Stimulated activated effector memory CD8-positive, alpha-beta T cell treated with anti-CD3 and anti-CD28 coated beads, Interleukin-12 subunit alpha, Interleukin-12 subunit beta, amount 100 ng/mL, for 72 hours (primary cell): ENCODE measurements around the gene SLC39A13.

Experiments
- ATAC-seq: fragments of 150-1000 bp; cut with Tn5 transposase; 2 replicates; pipeline ENCODE4 v1.10.0; 2021
- DNase-seq, 2 donors: peaks; one replicate each; pipeline ENCODE4 v3.0.0; 2021 to 2022; ENCODE audit warnings: low spot score in 2 of 2
- H3K27ac Mint-ChIP-seq: one replicate; pipeline ENCODE4 v1.8.0; 2022; ENCODE audit warnings: mild to moderate bottlenecking, mixed read lengths
- H3K36me3 Mint-ChIP-seq: one replicate; pipeline ENCODE4 v1.8.0; 2022; ENCODE audit warnings: mild to moderate bottlenecking, mixed read lengths
- H3K4me1 Mint-ChIP-seq: one replicate; pipeline ENCODE4 v1.8.0; 2022; ENCODE audit warnings: mixed read lengths
- H3K4me3 Mint-ChIP-seq: one replicate; pipeline ENCODE4 v1.8.0; 2022; ENCODE audit warnings: mild to moderate bottlenecking, mixed read lengths
- H3K9me3 Mint-ChIP-seq: one replicate; pipeline ENCODE4 v1.8.0; 2022; ENCODE audit warnings: mixed read lengths

The SLC39A13 gene

DNA sequence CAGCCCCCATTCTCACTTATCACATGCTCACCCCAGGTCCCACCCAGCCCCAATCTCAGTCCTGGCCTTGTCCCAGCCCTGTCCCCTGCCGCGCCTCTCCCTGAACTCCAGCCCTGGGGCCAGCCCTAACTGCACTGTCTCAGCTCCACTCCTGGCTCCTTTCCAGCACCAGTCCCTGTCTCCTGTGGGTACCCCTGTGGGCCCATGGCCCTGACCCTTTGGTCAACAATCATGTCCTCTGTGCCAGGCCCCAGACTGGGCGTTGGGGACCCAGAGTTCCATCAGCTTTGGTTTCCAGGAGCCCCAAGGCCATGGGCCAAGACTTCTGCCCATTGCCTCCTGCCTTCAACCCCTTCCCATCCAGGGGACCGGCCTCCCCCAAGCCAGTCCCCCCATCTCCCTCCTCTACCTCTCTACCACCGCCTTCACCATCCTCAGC is 30.8 kb upstream of the SLC39A13 start:
- Mint-ChIP-seq H3K4me1 (peaks cover 19% of the 10 kb centered on the region), H3K27ac (peak overlapping the region; percentile 26), H3K4me3 (peak overlapping the region; percentile 31), H3K36me3 (no peaks in the 10 kb centered on the region), H3K9me3 (no peaks in the 10 kb centered on the region)
- no peak for ATAC-seq
- no peak for DNase-seq

DNA sequence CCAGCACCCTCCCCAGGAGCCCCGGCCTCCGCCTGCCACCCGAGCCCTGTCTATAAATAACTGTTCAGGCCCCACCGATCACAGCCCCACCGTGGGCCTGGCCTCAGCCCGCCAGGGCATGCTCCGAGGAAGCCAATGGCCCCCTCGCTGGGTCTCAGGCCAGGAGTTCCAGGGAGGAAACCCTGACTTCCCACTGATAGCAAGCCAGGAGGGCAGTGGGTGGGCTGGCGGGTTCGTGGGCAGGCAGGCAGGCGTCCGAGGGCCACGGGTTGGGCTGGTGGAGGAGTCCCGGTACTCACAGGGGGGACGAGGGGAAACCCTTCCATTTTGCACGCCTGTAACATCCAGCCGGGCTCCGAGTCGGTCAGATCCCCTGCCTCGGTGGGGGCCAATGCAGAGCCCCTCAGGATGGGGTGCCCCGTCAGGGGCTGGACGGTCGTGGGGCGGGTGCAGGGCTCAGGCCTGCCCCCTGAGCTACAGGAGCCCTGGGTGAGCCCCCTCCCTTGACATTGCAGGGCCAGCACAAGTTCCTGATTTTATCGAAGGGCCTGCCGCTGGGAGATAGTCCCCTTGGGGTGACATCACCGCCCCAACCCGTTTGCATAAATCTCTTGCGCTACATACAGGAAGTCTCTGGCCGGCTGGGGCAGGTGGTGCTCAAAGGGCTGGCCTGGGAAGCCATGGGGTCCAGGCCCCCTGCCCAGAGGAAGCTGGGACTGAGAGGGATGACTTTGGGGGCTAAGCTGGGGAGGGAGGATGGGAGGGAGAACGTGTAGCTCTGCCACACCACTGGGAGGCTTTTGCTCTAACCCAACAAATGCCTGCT is 30.2 kb upstream of the SLC39A13 start, which contains the start of gene SPI1:
Gene SPI1 (minus strand): TSS at position 538 of the 826 bp plus-strand sequence. CDS start 194 bp downstream, at position 344.
- peaks cover 19% of the 10 kb centered on the region for H3K4me1 Mint-ChIP-seq
- DNase-seq (no peak), ATAC-seq (no peak)
- H3K9me3 Mint-ChIP-seq: no peaks in the 10 kb centered on the region
- H3K27ac Mint-ChIP-seq: peak within 1 kb of the TSS; percentile 26
- no peaks in the 10 kb centered on the region for H3K36me3 Mint-ChIP-seq
- H3K4me3 Mint-ChIP-seq: peak within 1 kb of the TSS; percentile 31

DNA sequence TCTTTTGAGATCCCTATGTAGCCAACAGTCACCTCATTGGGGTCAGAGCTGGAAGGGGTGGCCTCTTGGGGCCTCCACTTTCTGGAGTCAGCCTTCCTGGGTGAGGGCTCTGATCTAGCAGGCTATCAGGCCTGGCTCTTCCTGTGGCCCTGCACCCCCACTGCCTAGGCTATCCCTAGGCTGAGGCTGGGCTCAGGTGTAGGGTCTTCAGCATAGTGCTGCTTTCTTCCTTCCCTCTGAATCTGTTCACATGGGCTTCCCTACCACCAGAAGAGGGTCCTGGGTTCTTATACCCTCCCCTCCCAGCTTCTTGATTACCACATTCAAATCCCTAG is 29.6 kb upstream of the SLC39A13 start:
- Mint-ChIP-seq H3K4me1 (peaks cover 17% of the 10 kb centered on the region), H3K4me3 (no peak overlapping the region), H3K27ac (peak overlapping the region; percentile 26), H3K36me3 (no peaks in the 10 kb centered on the region), H3K9me3 (no peaks in the 10 kb centered on the region)
- ATAC-seq (no peak), DNase-seq (no peak)

DNA sequence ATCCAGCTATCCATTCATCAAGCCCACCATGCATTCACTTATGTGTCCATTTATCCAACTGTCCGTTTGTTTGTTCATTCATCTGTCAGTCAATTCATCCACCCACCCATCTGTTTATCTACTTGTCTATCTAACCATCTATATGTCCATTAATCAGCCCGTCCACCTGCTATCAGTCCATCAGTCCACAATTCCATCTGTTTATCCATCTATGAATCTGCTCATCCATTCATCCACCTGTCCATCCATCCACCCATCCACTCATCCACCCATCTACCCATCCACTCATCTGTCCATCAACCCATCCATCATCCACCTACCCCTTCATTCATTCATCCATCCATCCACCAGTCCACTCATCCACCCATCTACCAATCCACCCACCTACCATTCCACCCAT is 29.1 kb upstream of the SLC39A13 start:
- no peak overlapping the region for H3K4me3 Mint-ChIP-seq
- DNase-seq: no peak

DNA sequence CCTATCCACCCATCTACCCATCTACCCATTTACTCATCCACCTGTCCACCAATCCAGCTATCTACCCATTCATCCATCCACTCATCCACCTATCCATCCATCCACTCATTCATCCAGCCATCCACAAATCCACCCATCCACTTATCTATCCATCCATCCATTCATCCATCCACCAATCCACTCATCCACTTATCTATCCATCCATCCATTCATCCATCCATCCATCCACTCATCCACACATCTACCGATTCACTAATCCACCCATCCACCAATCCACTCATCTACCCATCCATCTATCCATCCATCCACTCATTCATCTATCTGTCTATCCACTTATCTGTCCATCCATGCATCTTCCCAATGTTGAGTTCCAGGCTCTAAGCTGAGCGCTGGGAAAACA is 28.3 kb upstream of the SLC39A13 start:
- H3K4me1 Mint-ChIP-seq: peaks cover 7% of the 10 kb centered on the region
- DNase-seq (no peak), ATAC-seq (no peak)
- H3K27ac Mint-ChIP-seq: no peak overlapping the region
- no peaks in the 10 kb centered on the region for H3K36me3 Mint-ChIP-seq
- no peak overlapping the region for H3K4me3 Mint-ChIP-seq
- H3K9me3 Mint-ChIP-seq: no peaks in the 10 kb centered on the region

More for the DNA sequence above, 29.1 kb upstream of the SLC39A13 start:
- Mint-ChIP-seq H3K9me3 (no peaks in the 10 kb centered on the region), H3K4me1 (peaks cover 12% of the 10 kb centered on the region), H3K36me3 (no peaks in the 10 kb centered on the region), H3K27ac (no peak overlapping the region)
- ATAC-seq: no peak

DNA sequence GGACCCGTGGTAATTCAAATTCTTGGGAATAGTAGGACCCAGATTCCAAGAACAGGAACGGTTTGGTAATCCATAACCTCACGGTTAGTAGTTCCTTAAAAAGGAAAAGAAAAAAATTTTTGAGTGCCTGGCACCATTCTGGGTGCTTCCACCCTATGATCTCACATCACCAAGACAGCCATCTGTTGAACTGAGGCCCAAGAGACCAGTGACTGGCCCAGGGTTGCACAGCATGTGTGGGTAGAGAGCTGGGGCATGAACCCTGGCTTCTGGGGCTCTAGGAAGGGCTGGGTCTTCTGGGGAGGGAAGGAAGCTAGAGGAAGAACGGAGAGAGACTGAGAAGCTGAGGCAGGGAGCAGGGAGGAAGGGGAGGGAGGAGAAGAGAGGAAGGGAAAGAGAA is 25.3 kb upstream of the SLC39A13 start:
- H3K9me3 Mint-ChIP-seq: no peaks in the 10 kb centered on the region
- no peak for DNase-seq
- no peak for ATAC-seq
- H3K4me1 Mint-ChIP-seq: no peaks in the 10 kb centered on the region
- H3K4me3 Mint-ChIP-seq: no peak overlapping the region
- H3K36me3 Mint-ChIP-seq: no peaks in the 10 kb centered on the region
- no peak overlapping the region for H3K27ac Mint-ChIP-seq

DNA sequence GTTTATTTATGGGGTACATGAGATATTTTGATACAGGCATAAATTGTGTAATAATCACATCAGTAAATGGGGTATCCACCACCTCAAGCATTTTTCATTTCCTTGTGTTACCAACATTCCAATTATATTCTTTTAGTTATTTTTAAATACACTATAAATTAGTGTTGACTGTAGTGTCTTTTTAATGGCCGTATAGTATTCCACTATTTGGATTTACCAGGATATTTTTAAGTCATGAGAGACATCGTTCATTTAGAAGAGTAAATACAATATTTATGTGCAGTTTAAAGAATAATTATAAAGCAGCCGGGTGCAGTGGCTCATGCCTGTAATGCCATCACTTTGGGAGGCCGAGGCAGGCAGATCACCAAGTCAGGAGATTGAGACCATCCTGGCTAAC is 23.9 kb upstream of the SLC39A13 start:
- DNase-seq (no peak), ATAC-seq (no peak)
- no peaks in the 10 kb centered on the region for H3K9me3 Mint-ChIP-seq
- peaks cover 13% of the 10 kb centered on the region for H3K4me1 Mint-ChIP-seq
- H3K27ac Mint-ChIP-seq: no peak overlapping the region
- H3K36me3 Mint-ChIP-seq: no peaks in the 10 kb centered on the region
- no peak overlapping the region for H3K4me3 Mint-ChIP-seq

DNA sequence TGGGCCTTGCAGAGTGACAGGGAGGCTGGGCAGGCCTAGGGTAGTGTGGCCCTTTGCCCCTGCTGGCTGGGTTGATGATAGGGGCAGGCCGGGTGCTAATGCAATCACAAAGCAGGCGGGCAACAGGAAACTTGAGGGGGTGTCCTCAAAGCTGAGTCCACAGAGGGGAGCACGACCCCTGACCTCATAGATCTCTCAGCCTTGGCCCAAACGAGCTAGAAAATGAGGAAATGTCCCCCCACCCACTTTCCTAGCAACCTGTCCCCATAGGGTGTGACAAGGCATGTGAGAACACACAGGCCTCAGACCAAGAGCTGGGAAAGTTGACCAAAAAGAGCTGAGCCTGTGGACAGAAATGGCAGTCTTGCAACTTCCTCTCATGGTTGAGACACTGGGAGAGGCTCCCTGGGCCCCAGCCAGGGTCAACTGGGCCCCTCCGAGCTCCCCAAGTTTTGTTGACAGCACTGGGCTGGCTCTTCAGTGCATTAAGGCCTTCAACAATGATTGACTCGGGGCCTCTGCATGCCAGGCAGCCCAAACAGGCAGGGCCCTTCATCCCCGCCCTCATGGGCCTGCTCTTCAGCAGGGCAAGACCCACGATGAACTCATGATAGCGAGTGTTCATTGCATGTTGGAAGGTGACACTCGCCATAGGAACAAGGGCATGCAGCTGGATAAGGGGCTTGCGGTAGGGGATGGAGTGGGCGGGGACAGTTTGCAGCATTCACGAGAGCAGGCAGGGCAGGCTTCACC is 20.3 kb upstream of the SLC39A13 start:
- no peak for ATAC-seq
- H3K36me3 Mint-ChIP-seq: no peaks in the 10 kb centered on the region
- H3K4me1 Mint-ChIP-seq: peaks cover 43% of the 10 kb centered on the region
- H3K9me3 Mint-ChIP-seq: no peaks in the 10 kb centered on the region
- no peak for DNase-seq
- H3K4me3 Mint-ChIP-seq: no peak overlapping the region
- no peak overlapping the region for H3K27ac Mint-ChIP-seq

DNA sequence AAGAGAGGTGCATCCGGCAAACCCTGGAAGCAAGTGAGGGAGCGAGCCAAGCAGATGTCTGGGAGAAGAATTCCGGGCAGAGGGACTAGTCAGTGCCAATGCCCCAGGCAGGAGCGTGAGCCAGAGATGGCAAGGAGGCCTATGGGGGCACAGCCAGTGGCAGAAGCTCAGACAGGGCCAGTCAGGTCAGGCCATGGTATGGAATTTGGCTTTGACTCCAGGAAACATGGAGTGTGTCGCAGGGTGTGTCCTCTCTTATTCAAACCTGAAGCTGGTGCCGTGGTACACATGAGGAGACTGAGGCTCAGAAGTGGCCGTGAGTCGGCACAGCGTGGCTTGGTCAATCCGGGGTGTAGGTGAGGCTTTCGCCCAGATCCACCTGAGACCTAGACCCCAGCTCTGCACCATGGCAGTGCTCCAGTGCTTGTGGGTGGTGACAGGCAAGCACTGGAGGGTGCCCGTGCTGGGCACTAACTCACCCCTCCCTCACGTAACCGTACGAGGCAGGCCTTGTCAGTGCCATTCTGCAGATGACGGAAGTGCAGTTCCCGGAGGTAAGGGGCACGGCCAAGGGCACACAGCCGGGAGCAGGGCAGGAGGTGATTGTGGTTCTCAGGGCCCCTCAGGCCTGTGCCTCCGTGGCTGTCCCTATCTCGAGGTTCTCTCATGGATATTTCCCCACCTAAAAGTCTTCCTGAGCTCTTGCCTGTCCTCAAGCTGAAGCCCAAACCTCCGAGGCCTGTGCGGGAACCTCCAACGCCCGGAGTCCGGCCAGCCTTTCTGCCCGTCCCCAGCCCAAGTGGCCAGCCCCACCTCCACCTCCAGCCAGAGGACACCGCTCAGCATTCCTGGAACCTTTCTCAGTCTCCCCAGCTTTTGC is 19.5 kb upstream of the SLC39A13 start:
- peak overlapping the region; percentile 25 for H3K4me3 Mint-ChIP-seq
- H3K36me3 Mint-ChIP-seq: no peaks in the 10 kb centered on the region
- DNase-seq: no peak
- no peaks in the 10 kb centered on the region for H3K9me3 Mint-ChIP-seq
- H3K27ac Mint-ChIP-seq: peak overlapping the region; percentile 88
- ATAC-seq: no peak
- H3K4me1 Mint-ChIP-seq: peaks cover 50% of the 10 kb centered on the region

DNA sequence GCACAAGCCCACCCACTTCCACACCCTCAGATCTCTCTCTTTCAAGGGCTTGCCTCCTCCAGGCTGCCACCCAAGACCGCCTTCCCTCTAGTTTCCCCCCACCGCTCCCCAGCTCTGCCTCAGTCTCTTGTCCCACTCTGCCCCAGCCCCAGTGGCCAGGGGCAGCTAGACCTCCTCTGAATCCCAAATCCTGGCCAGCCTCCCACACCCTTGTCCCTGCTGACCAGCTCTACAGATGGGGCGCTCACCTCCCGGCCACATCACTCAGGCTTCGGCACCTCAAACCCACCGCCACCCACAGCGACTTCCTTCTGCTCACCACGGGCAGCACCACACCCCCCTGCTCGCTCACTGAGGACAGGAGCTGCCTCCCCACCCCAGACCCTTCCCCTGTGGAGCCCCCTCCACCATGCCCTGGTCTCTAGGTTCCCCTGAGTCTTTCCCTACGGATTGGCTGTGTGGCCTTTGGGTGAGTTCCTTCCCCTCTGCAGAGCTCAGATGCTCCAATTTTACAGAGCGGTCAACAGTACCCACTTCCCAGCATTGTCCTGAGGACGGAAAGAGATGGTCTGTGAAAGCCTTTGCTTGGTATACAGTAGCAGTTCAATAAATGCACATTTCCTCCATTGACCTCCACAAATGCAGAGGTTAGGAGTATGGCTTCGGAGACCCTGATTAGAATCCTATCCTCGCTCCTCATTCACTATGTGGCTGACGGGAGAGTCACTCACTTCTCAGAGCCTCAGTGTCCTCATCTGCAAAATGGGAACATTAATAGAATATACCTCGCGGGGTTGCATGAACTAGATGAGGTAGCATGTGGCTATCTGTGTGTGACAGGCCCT is 18.6 kb upstream of the SLC39A13 start:
- H3K27ac Mint-ChIP-seq: peak overlapping the region; percentile 88
- H3K4me3 Mint-ChIP-seq: peak overlapping the region; percentile 25
- H3K9me3 Mint-ChIP-seq: no peaks in the 10 kb centered on the region
- DNase-seq: no peak
- peaks cover 56% of the 10 kb centered on the region for H3K4me1 Mint-ChIP-seq
- no peaks in the 10 kb centered on the region for H3K36me3 Mint-ChIP-seq
- peak; percentile 49 for ATAC-seq

GRCh38 chr11:47390422-47390760 is 18.0 kb upstream of the SLC39A13 start:
- Mint-ChIP-seq H3K4me3 (no peak overlapping the region), H3K27ac (peak overlapping the region; percentile 74), H3K36me3 (no peaks in the 10 kb centered on the region), H3K9me3 (no peaks in the 10 kb centered on the region), H3K4me1 (peaks cover 59% of the 10 kb centered on the region)
- DNase-seq (no peak), ATAC-seq (no peak)

DNA sequence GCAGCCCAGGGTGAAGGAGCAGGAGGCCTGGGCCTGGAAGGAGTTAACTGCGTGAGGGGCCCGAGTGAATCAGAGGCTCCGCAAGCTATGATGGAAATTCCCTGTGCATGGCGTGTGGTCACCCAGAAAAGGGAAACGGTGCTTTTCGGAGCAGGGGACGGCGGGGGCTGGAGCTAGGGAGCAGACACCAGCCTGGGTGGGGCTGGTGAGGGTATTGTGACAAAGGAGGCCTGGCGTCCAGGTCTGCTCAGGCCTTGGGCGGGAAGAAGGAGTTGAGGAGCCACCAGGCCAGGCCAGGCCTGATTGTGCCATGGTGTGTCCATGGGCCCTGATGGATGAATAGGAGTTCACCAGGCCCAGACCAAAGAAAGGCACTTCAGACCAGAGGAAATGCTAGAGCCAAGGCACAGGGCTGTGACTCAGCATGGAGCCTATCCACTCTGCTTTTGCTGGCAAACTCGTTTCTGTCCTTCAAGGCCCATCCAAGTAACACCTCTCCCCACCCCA is 17.3 kb upstream of the SLC39A13 start:
- ATAC-seq (no peak), DNase-seq (no peak)
- Mint-ChIP-seq H3K4me1 (peaks cover 66% of the 10 kb centered on the region), H3K36me3 (no peaks in the 10 kb centered on the region), H3K4me3 (no peak overlapping the region), H3K27ac (peak overlapping the region; percentile 74), H3K9me3 (no peaks in the 10 kb centered on the region)

GRCh38 chr11:47391711-47392432 is 16.5 kb upstream of the SLC39A13 start:
- ATAC-seq: no peak
- no peak for DNase-seq
- Mint-ChIP-seq H3K4me3 (no peak overlapping the region), H3K4me1 (peaks cover 66% of the 10 kb centered on the region), H3K36me3 (no peaks in the 10 kb centered on the region), H3K27ac (peak overlapping the region; percentile 74), H3K9me3 (no peaks in the 10 kb centered on the region)
